NOMO-1 treated with DMSO at 0.1 percent for 48 hours (cell line): ENCODE results near the gene ASPHD2.

Experiments
- DNase-seq: peaks from one replicate; lab custom pipeline; 2025; ENCODE audit not compliant: unreplicated experiment; lab: John Stamatoyannopoulos, UW

The ASPHD2 gene

GRCh38 chr22:26471522-26471921, 42.5 kb downstream of the ASPHD2 start:
- no peak for DNase-seq

DNA sequence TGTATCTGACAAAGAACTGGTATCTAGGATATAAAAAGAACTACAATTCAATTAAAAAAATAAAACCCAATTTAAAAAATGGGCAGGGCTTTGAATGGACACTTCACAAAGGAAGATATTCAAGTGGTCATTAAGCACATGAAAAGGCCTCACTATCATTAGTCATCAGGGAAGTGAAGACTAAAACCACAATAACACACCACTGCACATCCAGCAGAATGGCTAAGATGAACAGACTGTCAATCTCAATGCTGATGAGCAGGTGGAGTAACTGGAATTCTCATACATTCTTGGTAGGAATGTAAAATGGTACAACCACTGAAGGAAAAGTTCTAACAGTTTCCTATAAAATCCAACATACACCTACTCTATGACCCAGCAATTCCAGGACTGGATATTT, 45.6 kb downstream of the ASPHD2 start:
- peak; percentile 31 for DNase-seq

DNA sequence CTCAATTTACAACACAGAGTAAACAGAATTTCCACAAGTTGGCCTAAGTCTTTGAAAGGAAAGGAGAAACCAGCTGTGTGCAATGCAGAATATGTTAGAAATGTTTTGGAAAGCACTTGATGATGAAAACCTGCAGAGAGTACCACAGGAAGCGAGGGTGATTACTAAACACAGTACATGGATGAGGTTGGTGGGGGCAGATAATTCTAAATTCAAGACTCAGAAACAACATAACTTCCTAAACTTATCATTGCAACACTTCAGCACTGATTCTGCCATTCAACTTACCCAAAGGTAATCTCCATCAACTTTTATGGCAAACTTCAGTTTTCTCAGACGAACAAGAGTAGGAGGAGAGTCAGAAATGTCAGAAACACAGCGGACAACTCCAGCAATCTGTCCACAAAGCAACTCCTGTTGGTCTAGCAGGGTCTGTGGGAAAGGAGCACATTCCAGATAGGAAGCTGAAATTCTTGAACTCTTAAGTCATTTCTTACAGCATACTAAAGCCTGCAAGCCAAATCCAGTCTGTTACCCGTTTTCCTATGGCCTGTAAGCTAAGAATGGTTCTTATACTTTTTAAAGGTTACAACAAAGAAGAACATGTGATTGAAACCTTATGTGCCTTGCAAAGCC, 47.8 kb downstream of the ASPHD2 start:
- no peak for DNase-seq

DNA sequence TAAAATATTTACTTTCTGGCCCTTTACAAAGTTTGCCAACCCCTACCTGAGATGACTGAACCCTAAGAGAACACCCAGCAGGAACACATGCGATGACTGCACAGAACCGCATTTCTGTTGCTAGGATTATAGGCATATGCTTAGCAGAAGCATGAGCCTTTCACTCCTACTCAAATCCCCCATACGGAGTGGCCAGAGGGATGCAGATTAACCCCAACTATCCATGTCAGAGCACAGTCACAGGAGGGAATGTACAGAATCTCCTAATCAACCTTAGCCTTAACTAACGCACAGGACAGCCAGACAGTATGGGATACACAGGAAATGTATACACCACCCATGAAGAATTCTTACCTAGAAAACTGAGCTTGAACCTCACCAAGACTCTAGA, 48.3 kb downstream of the ASPHD2 start:
- no peak for DNase-seq

DNA sequence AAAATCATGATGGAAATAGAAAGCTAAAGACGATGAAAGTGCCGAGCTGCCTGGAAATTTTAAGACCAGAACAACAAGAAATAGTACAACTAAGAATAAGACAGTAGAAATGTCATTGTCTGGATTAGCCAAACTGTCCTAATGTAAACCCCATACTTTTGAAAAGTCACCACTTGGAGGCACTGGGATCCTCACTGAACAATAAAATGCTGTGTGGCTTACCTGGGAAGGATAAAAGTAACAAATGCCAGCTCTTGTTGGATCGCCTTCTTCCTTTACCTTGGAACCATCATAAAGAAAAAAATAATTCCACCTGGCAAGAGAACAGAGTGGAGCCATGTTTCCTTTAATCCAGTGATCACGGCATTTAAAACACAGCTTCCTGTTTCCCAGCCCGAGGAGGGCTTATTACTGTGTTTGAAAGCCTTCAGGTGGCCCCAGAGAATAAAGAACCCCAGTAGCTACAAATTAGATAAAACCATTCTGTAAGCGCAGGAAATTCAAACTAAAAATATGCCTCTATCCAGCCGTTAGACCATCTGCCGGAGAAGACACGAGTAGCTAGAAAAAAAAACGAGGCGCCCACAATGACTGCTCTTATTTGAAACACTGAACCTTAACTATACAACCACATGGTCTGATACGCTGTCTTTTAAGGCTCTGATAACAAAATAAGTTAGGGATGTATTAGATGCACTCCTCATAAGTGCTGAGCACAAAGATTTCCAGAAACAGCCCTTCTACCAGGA, 50.2 kb downstream of the ASPHD2 start:
- DNase-seq = no peak

DNA sequence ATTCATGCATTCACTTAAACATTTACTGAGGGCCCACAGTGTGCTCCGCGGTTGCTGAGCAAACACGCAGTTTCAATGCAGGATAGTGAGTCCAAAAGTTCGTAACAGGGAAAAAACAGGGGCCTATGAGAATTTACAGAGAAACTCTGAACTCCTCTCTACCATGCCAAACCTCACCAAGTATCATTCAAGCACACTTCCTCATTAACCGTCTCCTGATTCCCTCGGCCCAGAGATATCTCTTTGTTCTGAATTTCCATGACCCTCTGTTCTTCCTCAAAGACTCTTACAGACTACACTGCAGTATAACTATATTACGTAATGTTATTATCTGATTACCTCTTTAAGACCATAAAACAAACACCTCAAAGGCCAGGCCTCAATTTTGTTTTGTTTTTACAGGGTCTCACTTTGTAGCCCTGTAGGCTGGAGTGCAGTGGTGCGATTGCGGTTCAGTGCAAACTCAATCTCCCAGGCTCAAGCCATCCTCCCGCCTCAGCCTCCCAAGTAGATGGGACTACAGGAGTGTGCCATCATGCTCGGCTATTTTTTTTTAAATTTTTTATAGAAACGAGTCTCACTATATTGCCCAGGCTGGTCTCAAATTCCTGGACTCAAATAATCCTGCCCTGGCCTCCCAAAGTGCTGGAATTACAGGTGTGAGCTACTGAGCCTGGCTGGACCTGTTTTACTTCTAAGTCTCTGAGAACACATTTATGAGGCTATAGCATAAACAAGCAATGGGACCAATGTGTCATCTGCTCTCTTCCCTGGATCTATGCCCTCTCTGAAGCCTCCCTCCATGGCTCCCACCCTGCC, 50.9 kb downstream of the ASPHD2 start:
- DNase-seq = peak; percentile 73

- no peak for DNase-seq
Observed at GRCh38 chr22:26480611-26480932, 51.5 kb downstream of the ASPHD2 start.

DNA sequence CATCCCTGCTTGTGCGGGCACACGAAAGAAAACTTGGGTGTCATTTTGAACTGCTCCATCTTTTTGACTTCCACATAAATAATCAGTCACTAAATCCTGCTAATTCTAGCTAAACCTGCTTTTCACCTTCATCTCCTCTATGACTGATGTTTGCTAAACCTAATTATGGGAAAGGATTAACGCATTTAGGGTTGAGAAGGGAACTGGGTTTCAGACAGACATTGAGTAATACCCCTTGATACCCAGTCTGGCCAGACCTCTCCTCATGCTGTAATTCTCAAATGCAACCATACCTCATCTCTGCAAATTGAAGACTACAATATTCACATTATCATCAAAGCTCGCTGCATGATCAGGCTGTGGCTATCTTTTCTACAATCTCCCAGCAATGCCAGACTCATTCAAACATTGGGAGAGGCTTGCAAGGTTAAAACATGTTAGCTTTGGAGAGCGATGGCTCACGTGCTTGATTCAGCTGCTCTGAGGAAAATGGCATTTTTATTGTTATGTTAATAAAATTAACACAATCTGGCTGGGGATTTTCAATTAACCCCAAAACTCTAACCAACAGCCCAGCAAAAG, 52.1 kb downstream of the ASPHD2 start:
- DNase-seq = no peak

- no peak for DNase-seq
Observed at GRCh38 chr22:26481694-26482093, 52.6 kb downstream of the ASPHD2 start.

DNA sequence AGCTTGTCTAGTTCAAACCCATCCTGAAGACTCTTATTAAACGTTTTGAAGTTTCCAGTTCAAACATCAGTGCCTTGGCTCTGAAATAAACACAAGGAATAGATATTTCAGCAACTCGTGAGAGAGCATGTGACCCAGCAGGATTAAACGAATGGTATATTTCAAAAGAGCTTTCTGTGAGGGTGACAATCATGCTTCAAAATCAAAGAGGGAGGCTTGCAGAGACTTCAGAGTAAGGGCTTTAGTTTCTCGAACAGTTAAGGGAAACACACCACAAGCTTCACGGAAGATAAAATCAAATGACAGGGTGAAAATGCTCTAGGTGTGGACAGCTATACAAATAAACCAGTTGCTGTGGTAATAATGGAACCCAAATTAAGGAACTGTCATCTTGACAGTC, 53.1 kb downstream of the ASPHD2 start:
- peak; percentile 10 for DNase-seq

GRCh38 chr22:26483043-26483438, 54.0 kb downstream of the ASPHD2 start:
- no peak for DNase-seq

DNA sequence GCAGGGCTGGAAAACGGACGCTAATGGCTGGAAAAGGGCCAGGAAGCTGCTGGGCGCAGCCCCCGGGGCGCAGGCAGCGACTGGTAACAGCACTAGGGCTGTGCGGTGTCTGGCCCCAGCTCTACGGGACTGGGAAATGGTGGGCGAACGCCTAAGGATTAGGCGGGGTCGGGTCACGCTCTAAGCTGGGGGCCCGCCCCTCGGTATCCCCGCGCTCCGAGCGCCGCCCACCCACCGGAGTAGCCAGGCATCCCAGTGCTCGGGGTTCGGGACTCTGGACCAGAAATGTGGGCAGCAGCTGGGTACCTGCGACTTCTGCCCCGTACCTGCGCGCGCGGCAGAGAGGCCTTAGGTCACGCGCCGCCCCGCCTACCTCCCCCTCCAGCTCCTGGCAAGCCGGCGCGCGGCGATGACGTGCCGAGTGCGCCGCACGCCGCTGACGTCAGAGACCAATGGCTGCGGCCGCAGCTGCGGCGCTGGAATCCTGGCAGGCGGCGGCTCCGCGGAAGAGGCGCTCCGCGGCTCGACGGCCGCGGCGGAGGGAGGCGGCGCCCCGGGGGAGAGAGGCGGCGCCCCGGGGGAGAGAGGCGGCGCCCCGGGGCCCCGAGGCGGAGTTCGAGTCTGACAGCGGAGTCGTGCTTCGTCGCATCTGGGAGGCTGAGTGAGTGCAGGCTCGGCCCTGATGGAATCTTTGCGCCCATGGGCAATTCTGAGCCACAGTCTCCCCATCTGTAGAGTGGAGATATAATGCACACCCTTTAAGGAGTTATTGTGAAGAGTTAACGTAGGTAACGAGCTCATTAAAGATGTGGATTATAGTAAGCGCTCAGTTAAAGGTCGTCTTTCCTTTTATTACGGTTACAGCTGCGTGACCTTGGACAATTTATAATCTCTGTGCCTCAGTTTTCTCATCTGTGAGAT, 54.6 kb downstream of the ASPHD2 start, which contains the start of the genes HPS4 and SRRD:
Gene HPS4, minus strand, starts transcription at position 345 of the 921 bp plus-strand sequence. CDS start 2,021 bp downstream, outside the sequence.
Gene SRRD, plus strand, starts transcription at position 439 of the 921 bp plus-strand sequence. Its CDS starts 14 bp downstream, at position 453.
- DNase-seq = peak; percentile 79

DNA sequence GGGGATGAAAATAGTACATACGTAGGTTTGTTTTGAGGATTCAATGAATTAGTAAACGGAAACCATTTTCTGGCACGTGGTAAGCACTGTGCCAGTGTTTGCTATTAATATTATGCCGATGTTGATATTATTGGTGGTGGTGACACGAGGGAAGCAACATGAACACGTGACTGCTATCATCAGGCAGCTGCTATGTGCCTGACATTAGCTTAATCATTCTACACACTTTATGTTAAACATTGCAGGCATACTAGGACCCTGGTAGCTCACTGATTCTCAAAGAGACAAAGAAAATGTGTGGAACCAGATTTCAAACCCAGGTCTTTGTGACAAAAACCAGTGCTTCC, 55.3 kb downstream of the ASPHD2 start:
- DNase-seq = no peak

DNA sequence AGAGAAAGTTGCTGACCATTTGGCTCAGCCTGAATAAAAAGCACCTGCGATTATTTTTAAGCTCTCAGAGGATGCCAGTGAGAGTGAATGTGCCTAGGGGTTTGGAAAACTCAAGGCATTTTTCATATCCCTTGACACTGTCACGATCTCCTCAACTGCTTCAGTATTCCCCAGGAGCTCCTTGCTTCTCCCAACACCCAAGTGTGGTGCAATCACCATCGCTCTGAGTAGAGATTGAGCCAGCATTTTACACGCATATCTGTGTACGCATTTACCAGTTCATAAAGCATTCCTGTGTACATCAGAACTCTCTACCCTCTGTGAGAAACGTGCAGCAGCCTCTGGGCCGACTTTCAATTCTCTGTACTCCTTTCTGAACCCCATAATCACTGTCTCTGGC, 56.0 kb downstream of the ASPHD2 start:
- DNase-seq = no peak

GRCh38 chr22:26485806-26486390, 56.8 kb downstream of the ASPHD2 start:
- DNase-seq = no peak

GRCh38 chr22:26486394-26486793, 57.3 kb downstream of the ASPHD2 start:
- DNase-seq = no peak

DNA sequence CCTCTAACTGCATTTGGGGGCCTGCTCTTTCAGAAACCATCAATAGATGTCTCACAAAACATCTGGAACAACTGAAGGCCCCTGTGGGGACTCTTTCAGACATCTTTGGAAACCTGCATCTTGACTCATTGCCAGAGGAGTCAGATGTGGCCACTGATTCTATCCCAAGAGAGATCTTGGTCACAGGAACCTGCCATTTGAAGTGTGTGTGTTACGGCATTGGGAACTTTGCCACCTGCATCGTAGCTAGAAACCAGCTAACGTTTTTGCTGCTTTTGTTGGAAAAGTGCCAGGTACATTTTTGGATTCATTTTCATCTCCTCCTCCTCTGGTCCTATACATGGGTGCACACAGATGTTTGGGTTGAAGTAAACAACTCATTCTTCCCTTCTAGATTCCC, 58.9 kb downstream of the ASPHD2 start:
- no peak for DNase-seq

DNA sequence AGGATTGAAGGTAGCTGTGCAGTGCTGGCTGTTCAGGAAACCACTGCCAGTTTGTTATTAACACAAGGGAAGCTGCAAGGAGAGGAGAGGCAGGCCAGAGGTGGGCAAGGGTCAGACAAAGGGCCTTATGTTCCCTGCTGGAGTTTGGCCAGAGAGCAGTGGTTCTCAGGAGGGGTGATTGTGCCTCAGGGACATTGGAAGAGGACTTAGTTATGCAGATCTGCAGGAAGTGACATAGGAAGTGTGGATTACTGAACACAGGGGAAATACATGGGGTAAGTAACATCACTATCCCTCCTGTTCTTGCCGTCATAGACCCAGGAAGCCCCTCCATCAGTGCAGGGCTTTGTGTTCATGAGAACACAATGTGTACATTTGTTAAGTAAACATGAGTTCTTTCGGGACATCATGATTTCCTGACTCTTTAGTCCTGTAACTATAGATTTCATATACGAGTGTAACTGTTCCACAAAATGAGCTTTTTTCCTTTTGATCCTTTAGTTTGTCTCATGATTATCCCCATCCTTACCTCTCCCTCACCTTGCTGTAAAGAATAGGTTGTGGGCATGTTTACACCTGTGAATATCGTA, 60.5 kb downstream of the ASPHD2 start:
- DNase-seq = no peak

- no peak for DNase-seq
Observed at GRCh38 chr22:26492220-26492619, 63.2 kb downstream of the ASPHD2 start.

DNA sequence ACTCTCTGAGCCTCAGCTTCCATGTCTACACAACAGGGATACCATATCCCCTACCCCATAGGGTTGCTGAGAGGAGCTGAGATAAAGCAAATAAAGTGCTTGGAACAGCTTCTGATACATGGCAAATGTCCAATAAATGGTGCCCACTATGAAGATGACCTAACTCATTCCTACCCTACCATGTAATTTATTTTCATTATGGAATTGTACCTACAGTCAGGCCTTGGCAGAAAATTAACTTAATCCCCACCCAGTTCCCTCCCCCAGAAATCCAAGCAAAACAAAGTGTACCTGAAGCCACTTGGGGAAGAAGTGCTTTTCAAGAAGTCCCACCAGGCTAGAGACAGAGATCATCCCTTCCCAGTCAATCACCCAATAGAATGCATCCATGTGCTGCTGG, 65.4 kb downstream of the ASPHD2 start:
- DNase-seq = no peak
